NT2/D1 (cell line): ENCODE data around the gene DUS2.

ENCODE experiments used
- SUZ12 ChIP-seq: IDR thresholded peaks from 2 replicates; pipeline ENCODE4 v1.6.1; 2011; ENCODE audit not compliant: insufficient read length, insufficient read depth; ENCODE audit errors: extremely low read depth
- YY1 ChIP-seq: IDR thresholded peaks from 2 replicates; pipeline ENCODE4 v1.6.1; 2011; ENCODE audit not compliant: insufficient read length, insufficient read depth
- ZNF274 ChIP-seq: IDR thresholded peaks from 2 replicates; pipeline ENCODE4 v1.6.1; 2011; ENCODE audit warnings: mild to moderate bottlenecking, low read depth, low read length

GRCh38 chr16:68072038-68072695 is 49.1 kb downstream of the DUS2 start:
- TF ChIP-seq SUZ12 (no peak), YY1 (no peak), ZNF274 (no peak)
